Right lobe of liver (tissue), 6 donors: Measurements from ENCODE around the gene C19orf44. TPM values are rescaled to one million over a fixed set of nuclear protein-coding genes. Genes with fewer than 3 reads are reported as not detected.

Experiments used
- ATAC-seq, 4 donors: fragments of 200-7000 bp; cut with Tn5 transposase; one replicate each; pipeline ENCODE4 v1.9.1; 2020; ENCODE audit warnings: mild to moderate bottlenecking in 4 of 4, moderate library complexity in 4 of 4
- DNase-seq, 3 donors: peaks; one replicate each; pipeline ENCODE4 v3.0.0-alpha.2; 2020
- H3K27ac ChIP-seq, 3 donors: fragments of 200-600 bp; one replicate each; pipeline ENCODE4 v1.8.0; 2022
- H3K27me3 ChIP-seq, 2 donors: fragments of 200-600 bp; one replicate each; pipeline ENCODE4 v1.8.0; 2022
- H3K36me3 ChIP-seq, 4 donors: fragments of 200-600 bp; sonication (generic) in 1 of 4; one replicate each; pipeline versions ENCODE4 v1.5.1 to v1.8.0; 2017 to 2022; ENCODE audit warnings: control low read depth in 1 of 4
- H3K4me1 ChIP-seq, 4 donors: fragments of 200-600 bp; sonication (generic) in 1 of 4; one replicate each; pipeline versions ENCODE4 v1.5.1 to v1.8.0; 2017 to 2022; ENCODE audit warnings: control low read depth in 1 of 4
- H3K4me3 ChIP-seq, 3 donors: fragments of 200-600 bp; one replicate each; pipeline ENCODE4 v1.8.0; 2022
- H3K9me3 ChIP-seq, 4 donors: fragments of 200-600 bp; sonication (generic) in 1 of 4; one replicate each; pipeline versions ENCODE4 v1.5.1 to v1.8.0; 2017 to 2022; ENCODE audit warnings: control low read depth in 1 of 4
- CTCF ChIP-seq, 4 donors: fragments of 200-600 bp in 3 of 4; fragments of 450-650 bp in 1 of 4; IDR thresholded peaks; one replicate each; pipeline versions ENCODE4 v1.5.1 to v1.8.0; 2016 to 2022; ENCODE audit warnings: antibody characterized with exemption in 4 of 4, mild to moderate bottlenecking in 2 of 4
- POLR2A ChIP-seq: fragments of 450-650 bp; IDR thresholded peaks from one replicate; pipeline ENCODE4 v1.6.1; 2017; ENCODE audit warnings: antibody characterized with exemption, mild to moderate bottlenecking
- WGBS: methylation state at CpG from one replicate; pipeline ENCODE4 v1.1.6; 2018; ENCODE audit warnings: low coverage, low lambda C conversion rate; ENCODE audit not compliant: insufficient coverage; ENCODE audit errors: missing lambda C conversion rate; 5-methylcytosine and 5-hydroxymethylcytosine counted together
- intact Hi-C, 2 donors: fragments of 100-400 bp; cut with DNase I; formaldehyde crosslinking; loops; one replicate each; pipeline versions ENCODE4 v1.11.2 to v1.14.1; 2022
- total RNA-seq, 6 experiments: library from RNA; depleted of rRNA in 2 of 6; stranded (reverse); fragments of >200 nt in 2 of 6; fragmentation: NEBNext Ultra II Directional in 3 of 6; extraction: Animal tissue kit (Norgen Biotek cat#: 25700) in 3 of 6; gene quantifications; one replicate each; pipeline versions ENCODE4 v1.1.0 to v1.2.4, GENCODE V29; 2016 to 2023
- donor health status: DM: no; HTN: yes; CAD: no.
- donor health status: DM: no; HTN: no; CAD: no.
- donor health status: DM: no; HTN: no; CAD: no.
- donor health status: DM: no; HTN: yes; CAD: no.
- donor health status: DM: no; HTN: yes; CAD: no.

Gene C19orf44
- total RNA-seq, 6 experiments from 2014 or later: 1.8 to 4.3 (median 2.5) TPM

DNA sequence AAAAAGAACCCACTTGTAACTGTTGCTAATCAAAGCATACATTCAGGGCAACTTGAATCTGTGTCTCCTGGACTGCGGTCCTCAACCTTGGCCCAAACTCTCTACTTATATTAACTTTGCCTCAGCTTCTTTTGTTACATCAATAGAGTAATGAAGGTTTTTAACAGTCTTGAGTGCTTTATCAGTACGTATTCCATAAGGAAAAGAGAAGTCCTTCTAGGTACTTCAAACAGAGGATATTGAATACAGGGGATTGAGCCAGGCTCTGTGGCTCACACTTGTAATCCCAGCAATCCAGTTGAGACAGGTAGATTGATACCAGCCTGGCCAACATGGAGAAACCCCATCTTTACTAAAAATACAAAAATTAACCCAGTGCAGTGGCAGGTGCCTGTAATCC, 23.2 kb upstream of the C19orf44 start:
- H3K27ac ChIP-seq: no peak overlapping the region
- no peaks in the 10 kb centered on the region for H3K9me3 ChIP-seq
- peaks cover 0 to 12% (median 5%) of the 10 kb centered on the region in 4 donors for H3K4me1 ChIP-seq
- intact Hi-C loops: no loop called here
- WGBS: 79% methylated on average over 2 of the region's 2 CpGs
- no peak overlapping the region for H3K4me3 ChIP-seq
- DNase-seq (no peak), ATAC-seq (no peak)
- no peaks in the 10 kb centered on the region for H3K36me3 ChIP-seq
- no peaks in the 10 kb centered on the region for H3K27me3 ChIP-seq
- TF ChIP-seq POLR2A: no peak
- no peak for TF ChIP-seq CTCF (IDR thresholded peaks at IDR 0.05)

DNA sequence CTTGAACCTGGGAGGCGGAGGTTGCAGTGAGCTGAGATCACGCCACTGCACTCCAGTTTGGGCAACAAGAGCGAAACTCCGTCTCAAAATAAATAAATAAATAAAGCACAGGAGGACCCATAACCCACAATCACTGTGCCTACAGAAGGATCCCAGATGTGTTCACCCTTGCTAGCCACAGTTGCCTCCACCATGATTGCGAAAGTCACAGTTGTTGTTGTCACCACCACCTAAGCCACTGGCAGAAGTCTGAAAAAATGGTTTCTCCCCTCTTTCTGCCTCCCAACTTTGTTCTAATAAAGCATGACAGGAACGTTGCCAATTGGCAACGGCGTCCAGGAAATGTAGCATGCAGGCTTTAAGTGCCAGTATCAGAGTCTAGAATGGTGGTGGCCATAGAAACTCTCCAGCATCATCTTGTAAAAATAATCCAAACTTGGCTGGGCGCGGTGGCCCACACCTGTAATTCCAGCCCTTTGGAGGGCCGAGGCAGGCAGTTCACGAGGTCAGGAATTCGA, 22.3 kb upstream of the C19orf44 start:
- TF ChIP-seq CTCF (IDR thresholded peaks at IDR 0.05) (no peak), POLR2A (no peak)
- Histone ChIP-seq H3K27me3 (no peaks in the 10 kb centered on the region), H3K36me3 (no peaks in the 10 kb centered on the region), H3K27ac (no peak overlapping the region), H3K9me3 (no peaks in the 10 kb centered on the region), H3K4me1 (peaks cover 0 to 12% (median 5%) of the 10 kb centered on the region in 4 donors), H3K4me3 (no peak overlapping the region)
- DNase-seq (no peak), ATAC-seq (no peak)
- WGBS: 88% methylated on average over 12 of the region's 13 CpGs
- intact Hi-C loops: no loop called here

DNA sequence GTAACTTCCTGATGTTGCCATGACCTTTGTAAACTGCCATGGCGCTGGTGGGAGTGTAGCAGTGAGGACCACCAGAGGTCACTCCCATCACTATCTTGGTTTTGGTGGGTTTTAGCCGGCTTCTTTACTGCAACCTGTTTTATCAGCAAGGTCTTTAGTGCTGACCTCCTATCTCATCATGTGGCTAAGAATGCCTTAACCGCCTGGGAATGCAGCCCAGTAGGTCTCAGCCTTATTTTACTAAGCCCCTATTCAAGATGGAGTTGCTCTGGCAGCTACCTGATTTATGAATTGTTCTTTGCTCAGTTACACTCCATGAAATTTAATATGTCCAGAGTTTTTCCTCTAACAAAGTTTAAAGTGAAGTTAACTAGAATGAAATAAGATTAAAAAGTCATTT, 19.8 kb upstream of the C19orf44 start:
- intact Hi-C loops: no loop called here
- Histone ChIP-seq H3K27ac (no peak overlapping the region), H3K4me3 (no peak overlapping the region), H3K36me3 (no peaks in the 10 kb centered on the region), H3K9me3 (no peaks in the 10 kb centered on the region), H3K27me3 (no peaks in the 10 kb centered on the region), H3K4me1 (no peaks in the 10 kb centered on the region)
- DNase-seq: no peak
- WGBS: 86% methylated on average over 3 of the region's 3 CpGs
- TF ChIP-seq CTCF (IDR thresholded peaks at IDR 0.05) (no peak), POLR2A (no peak)
- ATAC-seq: no peak

DNA sequence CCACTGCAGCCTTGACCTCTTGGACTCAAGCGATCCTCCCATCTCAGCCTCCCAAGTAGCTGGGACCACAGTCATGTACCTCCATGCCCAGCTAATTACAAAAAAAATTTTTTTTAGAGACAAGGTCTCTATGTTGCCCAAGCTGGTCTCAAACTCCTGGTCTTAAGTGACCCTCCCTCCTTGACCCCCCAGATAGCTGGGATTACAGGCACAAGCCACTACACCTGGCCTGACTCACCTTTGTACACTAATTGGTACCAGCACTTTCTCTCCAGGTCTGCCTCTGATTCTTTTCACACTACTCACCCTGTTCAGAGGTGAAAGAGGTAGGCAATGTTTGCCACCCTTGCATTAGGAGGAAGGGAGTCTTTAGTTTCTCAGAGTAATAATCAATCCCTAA, 18.9 kb upstream of the C19orf44 start:
- no peak for ATAC-seq

More for the DNA sequence above, 18.9 kb upstream of the C19orf44 start:
- intact Hi-C loops: no loop called here
- H3K27me3 ChIP-seq: no peaks in the 10 kb centered on the region
- 100% methylated on average over 1 of the region's 1 CpG for WGBS
- no peak for DNase-seq
- no peaks in the 10 kb centered on the region for H3K36me3 ChIP-seq
- no peak overlapping the region for H3K27ac ChIP-seq
- no peaks in the 10 kb centered on the region for H3K9me3 ChIP-seq
- TF ChIP-seq POLR2A (no peak), CTCF (IDR thresholded peaks at IDR 0.05) (no peak)
- H3K4me1 ChIP-seq: no peaks in the 10 kb centered on the region
- H3K4me3 ChIP-seq: no peak overlapping the region
